ENCODE data around the gene CCDC74A. TPM values are rescaled to one million over a fixed set of nuclear protein-coding genes. Genes with fewer than 3 reads are reported as not detected.
"Not testable (repeated sequence)": the region's sequence is repeated elsewhere in the genome, so short reads cannot be mapped to it uniquely, and the experiment has no call there.

Gene CCDC74A
- total and polyA plus RNA-seq, 9 of the 15 experiments (the other 6 are each of a cell fraction or from before 2014, with no cell fraction given), result 1.1 to 38.1 (median 9.6) TPM

DNA sequence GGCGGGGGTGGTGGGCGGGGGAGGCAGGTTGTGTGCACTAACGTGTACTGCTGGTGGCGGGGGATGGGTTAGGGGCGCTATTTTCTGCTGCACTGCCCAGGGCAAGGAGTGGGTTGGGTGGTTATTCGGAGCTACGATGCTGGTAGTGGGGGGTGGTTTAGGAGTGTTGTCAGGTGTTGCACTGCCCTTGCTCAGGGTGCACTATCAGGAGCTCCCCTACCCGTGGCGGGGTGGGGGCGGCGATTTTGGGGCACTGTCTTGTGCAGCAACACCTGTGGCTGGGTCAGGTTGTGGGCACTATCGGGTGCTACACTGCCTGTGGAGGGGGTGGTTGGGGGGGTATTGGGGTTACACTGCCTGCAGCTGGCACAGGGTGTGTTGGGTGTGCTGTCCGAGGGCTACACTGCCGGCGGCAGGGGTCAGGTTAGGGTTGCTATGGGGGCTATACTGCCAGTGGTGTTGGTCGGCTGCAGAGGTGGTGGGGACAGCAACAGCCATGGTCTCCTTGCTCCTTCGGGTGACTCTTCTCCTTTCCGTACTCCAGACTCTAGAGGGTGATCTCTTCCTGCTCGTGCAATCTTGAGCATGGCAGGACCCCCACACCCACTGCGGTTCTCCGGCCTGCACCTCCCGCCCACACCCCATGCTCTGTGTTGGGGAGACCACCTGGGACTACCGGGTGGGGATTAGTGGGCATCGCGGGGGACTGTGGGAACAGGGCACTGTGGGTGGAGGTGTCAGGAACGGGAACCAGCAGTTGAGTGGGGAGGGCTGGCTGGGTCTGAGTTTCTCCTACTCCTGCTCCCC, 16.5 kb downstream of the CCDC74A start:
- ATAC-seq, result peak; percentile 56
- FAIRE-seq; BruUV-seq (replicated peaks); in situ Hi-C loops (cut with MboI); H2AFZ ChIP-seq (ENCODE audit: low read depth, low read length); DNase-seq (ENCODE audit: extremely low read depth in 1 of 4, low spot score in 3 of 4); H3K9me3 ChIP-seq (replicated peaks; ENCODE audit: control insufficient read depth, insufficient read depth, low read depth, low read length); H3K79me2 ChIP-seq (ENCODE audit: control insufficient read depth, insufficient read depth, low read length); H3K9me1 ChIP-seq (ENCODE audit: control insufficient read depth, insufficient read depth, low read length); H3K36me3 ChIP-seq (ENCODE audit: control insufficient read depth, insufficient read depth, low read length); H3K27ac ChIP-seq (ENCODE audit: extremely low read depth, low read depth, low read length); H3K4me2 ChIP-seq (ENCODE audit: insufficient read depth, low read length); POLR2A ChIA-PET; intact Hi-C loops (cut with micrococcal nuclease); H3K27me3 ChIP-seq (ENCODE audit: control insufficient read depth in 2 of 2, insufficient read depth in 2 of 2, low read length in 2 of 2); H4K20me1 ChIP-seq (replicated peaks; ENCODE audit: control insufficient read depth, insufficient read depth, low read length); CTCF ChIA-PET (ENCODE audit: low intra/inter-chr PET ratio): not testable (repeated sequence)
- WGBS (ENCODE audit: insufficient coverage, low coverage, missing lambda C conversion rate), result 5% methylated on average over 6 of the region's 26 CpGs
- Histone ChIP-seq H3K4me1 (replicated peaks in 1 of 2; ENCODE audit: control insufficient read depth in 2 of 2, insufficient read depth in 2 of 2, low read length in 2 of 2) (peaks cover 0 to 13% of the 10 kb centered on the region in 2 experiments; a peak in 2 of 5 replicates), H3K9ac (ENCODE audit: insufficient read depth in 1 of 2, low read depth in 2 of 2, low read length in 2 of 2) (peak overlapping the region in 1 of 2 experiments; percentile 20; a peak in 1 of 4 replicates), H3K4me3 (peak overlapping the region; percentile 44; the same call in 1 of the 2 replicates)
- TF ChIP-seq RAD21 (CRISPR knock-in tag; conservative IDR thresholded peaks at IDR 0.05 in 1 of 2, IDR thresholded peaks at IDR 0.05 in 1 of 2), result peak in 1 of 2 experiments; percentile 22; a peak in 1 of 4 replicates

DNA sequence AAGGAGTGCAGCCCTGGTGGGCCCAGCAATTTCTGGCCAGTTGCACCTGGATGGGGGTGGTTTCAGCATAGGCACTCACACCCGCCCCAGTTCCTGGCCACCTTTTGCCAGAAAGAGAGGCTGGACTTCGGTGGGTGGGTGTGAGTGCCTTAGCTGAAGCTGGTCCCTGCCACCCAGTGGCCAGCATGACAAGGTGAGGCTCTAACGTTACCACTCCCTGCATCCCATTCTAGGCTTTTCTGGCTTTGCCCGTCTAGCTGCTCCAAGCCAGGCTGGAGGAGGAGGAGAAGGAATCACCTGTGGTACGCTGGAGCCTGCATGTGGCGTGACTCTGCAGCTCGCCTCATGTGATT, 17.1 kb downstream of the CCDC74A start:
- POLR2A ChIA-PET, result interaction anchor here (0.6 kb wide), 1 partner anchor 9 kb away, joined by 3 read pairs; no protein-coding TSS in a partner anchor

More for the DNA sequence above, 17.1 kb downstream of the CCDC74A start:
- H4K20me1 ChIP-seq (replicated peaks; ENCODE audit: control insufficient read depth, insufficient read depth, low read length); FAIRE-seq; H3K27ac ChIP-seq (ENCODE audit: extremely low read depth, low read depth, low read length); H3K4me3 ChIP-seq; H3K36me3 ChIP-seq (ENCODE audit: control insufficient read depth, insufficient read depth, low read length); H3K4me2 ChIP-seq (ENCODE audit: insufficient read depth, low read length); intact Hi-C loops (cut with micrococcal nuclease); in situ Hi-C loops (cut with MboI); DNase-seq (ENCODE audit: extremely low read depth in 1 of 4, low spot score in 3 of 4); H3K79me2 ChIP-seq (ENCODE audit: control insufficient read depth, insufficient read depth, low read length); H3K27me3 ChIP-seq (ENCODE audit: control insufficient read depth in 2 of 2, insufficient read depth in 2 of 2, low read length in 2 of 2); H3K9me1 ChIP-seq (ENCODE audit: control insufficient read depth, insufficient read depth, low read length); H2AFZ ChIP-seq (ENCODE audit: low read depth, low read length); H3K9ac ChIP-seq (ENCODE audit: insufficient read depth in 1 of 2, low read depth in 2 of 2, low read length in 2 of 2); H3K9me3 ChIP-seq (replicated peaks; ENCODE audit: control insufficient read depth, insufficient read depth, low read depth, low read length); CTCF ChIA-PET (ENCODE audit: low intra/inter-chr PET ratio); BruUV-seq (replicated peaks): not testable (repeated sequence)
- peak; percentile 60 for ATAC-seq
- 67% methylated on average over 1 of the region's 7 CpGs for WGBS (ENCODE audit: insufficient coverage, low coverage, missing lambda C conversion rate)
- H3K4me1 ChIP-seq (replicated peaks in 1 of 2; ENCODE audit: control insufficient read depth in 2 of 2, insufficient read depth in 2 of 2, low read length in 2 of 2), result peaks cover 0 to 13% of the 10 kb centered on the region in 2 experiments; a peak in 2 of 5 replicates

Data from K562 (cell line).